OCI-LY3 (cell line): ENCODE results near the gene ASIC4.

ENCODE experiments used
- CTCF ChIP-seq: fragments of 200-600, 300-600 bp; sonication (generic); IDR thresholded peaks from 2 replicates; pipeline ENCODE4 v1.5.1; 2014; ENCODE audit warnings: antibody characterized with exemption, low read length, low read depth
- EZH2phosphoT487 ChIP-seq: fragments of 200-600 bp; shearing (Covaris generic); IDR thresholded peaks from 2 replicates; pipeline ENCODE4 v1.6.1; 2018; ENCODE audit warnings: antibody characterized with exemption, mixed run types, low read depth

- TF ChIP-seq CTCF (no peak), EZH2phosphoT487 (no peak)
Measured at GRCh38 chr2:219467736-219468075, 46.6 kb upstream of the ASIC4 start.
